GM12891 (cell line): ENCODE measurements around the gene COX5B.

Experiments used
- POLR2A ChIP-seq: IDR thresholded peaks from 2 replicates; pipeline ENCODE4 v1.6.1; 2011; ENCODE audit warnings: low read depth, low read length, control low read depth
- TAF1 ChIP-seq: IDR thresholded peaks from 2 replicates; pipeline ENCODE4 v1.6.1; 2011; ENCODE audit warnings: low read depth, low read length, control low read depth

- TF ChIP-seq POLR2A (no peak), TAF1 (no peak)
Measured at GRCh38 chr2:97676620-97677019, 30.8 kb downstream of the COX5B start.
